HG03460 (cell line): ENCODE results near the gene EWSR1.

Source experiments
- ATAC-seq: cut with Tn5 transposase; IDR thresholded peaks from one replicate; pipeline ENCODE4 v1.9.1; 2021; ENCODE audit not compliant: unreplicated experiment

EWSR1 gene

GRCh38 chr22:29315286-29316140, 47.4 kb downstream of the EWSR1 start, which contains the start of gene RASL10A:
Gene RASL10A (minus strand): TSS chr22:29315697. CDS start chr22:29315246, 451 bp downstream.
- ATAC-seq: no peak

DNA sequence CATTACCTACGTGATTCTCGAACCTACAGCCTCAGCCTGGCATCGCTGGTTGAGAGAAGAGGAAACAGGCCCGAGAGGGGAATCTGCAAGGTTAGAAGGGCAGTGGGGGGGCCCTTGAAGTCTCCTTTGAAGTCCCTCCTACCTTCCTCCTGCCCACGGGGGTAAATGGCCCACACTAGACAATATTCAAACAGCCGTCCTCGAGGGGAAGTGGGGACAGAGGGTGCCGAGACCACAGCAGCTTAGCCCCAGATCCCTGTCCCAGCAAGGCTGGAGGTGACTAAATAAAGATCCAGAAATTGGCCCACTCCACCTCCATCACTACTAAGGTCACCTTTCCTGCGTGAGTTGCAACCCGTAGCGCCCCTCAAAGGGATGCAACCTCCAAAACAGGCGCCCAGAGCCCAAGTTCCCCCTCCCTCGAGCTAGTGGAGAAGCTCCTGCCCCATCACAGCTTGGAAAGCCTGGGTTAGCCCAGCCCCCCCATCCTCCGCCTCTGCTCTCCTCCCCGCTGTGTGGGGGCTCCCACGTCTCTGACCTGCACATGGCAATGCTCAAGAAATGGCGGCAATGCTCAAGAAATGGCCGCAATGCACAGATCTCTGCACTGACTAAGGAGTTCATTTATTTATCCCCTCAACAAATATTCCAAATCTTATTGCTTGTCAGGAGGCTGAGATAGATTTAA, 48.2 kb downstream of the EWSR1 start:
- no peak for ATAC-seq

- ATAC-seq: no peak
Observed at GRCh38 chr22:29317827-29318454, 49.9 kb downstream of the EWSR1 start.

GRCh38 chr22:29319072-29319471, 51.0 kb downstream of the EWSR1 start:
- ATAC-seq: no peak

- no peak for ATAC-seq
Observed at GRCh38 chr22:29320546-29320945, 52.5 kb downstream of the EWSR1 start.

GRCh38 chr22:29323641-29324040, 55.6 kb downstream of the EWSR1 start:
- ATAC-seq: no peak

DNA sequence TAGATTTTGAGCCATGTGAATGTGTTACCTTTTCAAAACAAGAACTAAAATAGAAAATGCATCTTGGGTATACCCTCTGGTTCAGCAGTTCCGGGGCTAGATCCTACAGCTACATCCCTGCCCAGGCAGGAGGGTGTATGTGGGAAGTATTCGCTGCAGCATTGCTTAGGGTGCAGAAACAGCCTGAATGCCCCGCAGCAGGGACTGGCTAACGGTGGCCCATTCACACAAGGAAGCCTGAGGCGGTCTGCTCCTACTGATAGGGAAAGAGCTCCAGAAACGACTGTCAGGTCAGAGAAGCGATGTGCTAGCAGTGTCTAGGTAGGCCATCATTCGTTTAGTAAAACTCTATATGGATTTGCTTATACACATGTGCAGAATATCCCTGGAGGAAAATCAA, 57.3 kb downstream of the EWSR1 start:
- no peak for ATAC-seq

GRCh38 chr22:29325785-29326315, 57.8 kb downstream of the EWSR1 start:
- no peak for ATAC-seq

DNA sequence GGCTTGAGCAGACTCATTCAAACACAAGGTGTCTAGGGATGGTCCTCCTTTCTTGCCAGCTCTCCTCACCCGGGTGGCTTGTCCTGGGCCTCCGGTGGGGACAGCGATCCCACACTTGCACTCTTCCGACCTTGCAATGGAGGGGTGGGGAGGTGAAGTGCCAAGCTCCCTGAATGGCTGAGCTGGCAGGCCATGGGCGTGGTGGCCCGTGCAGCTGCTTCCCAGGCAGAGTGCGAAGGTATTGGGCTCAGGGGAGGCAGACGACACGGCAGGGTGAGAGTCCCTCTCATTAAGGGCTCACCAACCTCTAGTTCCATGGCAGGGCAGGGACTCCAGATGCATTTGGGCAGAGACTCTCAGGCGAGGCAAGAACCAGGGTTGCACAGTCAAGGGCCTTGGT, 58.4 kb downstream of the EWSR1 start:
- ATAC-seq: no peak

- ATAC-seq: no peak
Observed at GRCh38 chr22:29327089-29327764, 59.2 kb downstream of the EWSR1 start.

DNA sequence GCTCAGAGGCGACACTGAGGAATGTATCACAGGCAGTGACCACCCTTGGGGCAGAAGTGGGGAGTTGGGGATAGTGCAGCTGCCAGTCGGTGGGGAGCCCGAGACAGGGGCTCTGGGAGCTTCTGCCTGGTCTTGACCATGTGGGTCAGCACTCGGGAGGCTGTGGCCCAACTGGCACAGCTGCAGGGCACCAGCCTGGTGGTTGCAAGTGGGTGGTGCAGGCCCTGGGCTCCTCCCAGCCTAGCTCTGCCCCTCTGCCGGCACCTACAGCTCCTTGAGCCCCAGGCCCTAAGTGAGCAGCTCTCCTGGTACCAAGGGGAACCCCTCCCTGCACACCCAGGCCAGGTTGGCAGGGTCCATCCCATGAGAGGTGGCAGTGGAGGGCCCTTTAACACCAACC, 60.0 kb downstream of the EWSR1 start:
- ATAC-seq: no peak

DNA sequence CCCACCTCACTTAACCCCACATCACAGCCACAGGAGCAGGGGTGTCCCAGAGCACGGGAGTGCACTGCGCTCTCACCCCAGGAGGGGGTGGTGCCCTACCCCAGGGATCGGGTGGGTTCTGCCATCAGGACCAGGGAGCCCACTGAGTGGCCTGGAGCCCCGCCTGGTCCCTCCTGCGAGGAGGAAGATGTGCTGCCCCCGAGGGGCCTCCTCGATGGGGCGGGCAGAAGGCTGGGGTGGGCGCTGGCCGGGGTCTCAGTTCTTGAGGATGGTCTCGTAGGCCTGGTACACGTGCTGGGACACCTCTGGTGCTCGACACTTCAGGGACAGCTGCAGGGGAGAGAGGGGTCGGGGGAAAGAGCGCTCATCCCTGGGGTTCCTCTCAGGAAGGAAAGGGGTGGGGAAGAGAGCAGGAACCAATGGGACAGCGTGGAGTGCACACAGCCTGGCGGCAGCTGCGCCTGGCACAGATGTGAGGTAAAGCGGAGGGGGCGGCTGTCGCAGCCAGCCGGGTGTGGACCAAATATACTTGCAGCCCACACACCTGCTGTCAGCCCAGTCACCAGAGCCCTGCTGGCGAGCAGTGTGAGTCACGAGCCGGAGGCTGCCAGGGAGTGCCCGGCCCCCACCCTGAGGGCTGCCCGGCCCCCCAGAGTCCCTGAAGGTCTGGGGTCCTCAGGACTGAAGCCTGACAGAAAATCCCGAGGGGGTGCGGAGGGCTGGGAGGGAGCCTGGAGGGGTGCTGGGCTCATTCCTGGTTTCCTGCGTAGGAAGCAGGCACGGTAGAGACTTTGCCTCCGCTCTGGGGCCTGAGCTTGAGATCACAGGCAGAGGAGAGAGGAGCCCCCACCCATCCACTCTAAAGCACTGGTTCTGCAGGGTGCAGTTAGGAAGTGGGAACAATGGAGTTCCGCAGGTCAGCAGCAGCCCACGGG, 60.8 kb downstream of the EWSR1 start:
- no peak for ATAC-seq

DNA sequence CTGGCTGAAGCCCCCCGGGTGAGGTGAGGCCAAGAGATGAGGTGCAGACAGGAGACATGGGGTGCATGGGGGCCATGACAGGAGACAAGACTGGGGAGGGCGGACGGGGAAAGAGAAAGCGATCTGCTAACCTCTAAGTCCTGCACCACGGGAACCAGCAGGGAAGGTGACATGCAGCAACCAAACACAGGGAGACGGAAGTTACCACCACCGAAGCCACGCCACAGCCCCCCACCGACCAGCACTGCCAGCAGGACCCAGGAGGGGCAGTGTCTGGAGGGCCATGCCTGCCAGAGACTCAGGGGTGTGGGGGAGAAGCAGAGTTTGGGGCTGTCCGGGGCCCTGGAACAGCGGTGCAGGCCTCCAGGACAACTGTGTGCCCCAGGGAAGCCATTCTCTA, 61.5 kb downstream of the EWSR1 start:
- no peak for ATAC-seq

DNA sequence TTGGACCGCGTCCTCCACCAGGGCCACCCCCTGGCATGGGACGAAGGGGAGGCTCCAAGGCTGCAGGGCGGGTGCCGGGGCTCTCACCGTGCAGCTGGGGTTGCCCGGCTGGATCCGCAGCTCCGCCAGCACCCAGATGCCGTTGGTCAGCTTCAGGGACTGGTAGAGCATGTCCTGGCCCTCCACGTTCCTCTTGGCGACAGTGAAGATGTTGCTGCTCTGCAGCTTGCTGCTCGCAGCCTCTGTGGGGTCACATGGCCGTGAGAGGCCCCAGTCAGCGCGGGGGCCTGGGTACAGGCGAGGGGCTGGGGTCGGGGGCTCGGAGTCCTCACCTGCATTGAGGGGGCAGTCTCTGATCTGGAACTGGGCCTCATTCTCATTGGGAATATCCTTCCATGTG, 62.2 kb downstream of the EWSR1 start:
- no peak for ATAC-seq

GRCh38 chr22:29330753-29331152, 62.7 kb downstream of the EWSR1 start:
- no peak for ATAC-seq

DNA sequence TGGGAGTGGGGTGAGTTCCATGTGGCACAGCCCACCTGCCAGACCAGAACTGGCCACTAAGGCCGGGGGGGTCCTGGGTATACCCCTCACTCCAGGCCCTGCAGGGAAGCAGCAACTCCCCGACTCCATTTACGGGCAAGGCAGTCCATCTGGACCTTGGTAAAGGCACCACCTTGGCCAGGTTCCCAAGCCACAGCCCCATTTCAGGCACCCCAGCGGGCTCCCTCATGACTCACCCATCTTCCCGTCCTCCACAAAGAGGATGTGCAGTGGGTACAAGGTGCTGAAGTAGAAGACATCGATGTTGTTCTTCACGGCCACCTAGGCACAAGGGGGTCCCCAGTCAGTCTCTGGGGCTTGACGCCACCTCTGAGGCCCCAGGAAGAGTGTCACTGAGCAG, 63.1 kb downstream of the EWSR1 start:
- no peak for ATAC-seq

DNA sequence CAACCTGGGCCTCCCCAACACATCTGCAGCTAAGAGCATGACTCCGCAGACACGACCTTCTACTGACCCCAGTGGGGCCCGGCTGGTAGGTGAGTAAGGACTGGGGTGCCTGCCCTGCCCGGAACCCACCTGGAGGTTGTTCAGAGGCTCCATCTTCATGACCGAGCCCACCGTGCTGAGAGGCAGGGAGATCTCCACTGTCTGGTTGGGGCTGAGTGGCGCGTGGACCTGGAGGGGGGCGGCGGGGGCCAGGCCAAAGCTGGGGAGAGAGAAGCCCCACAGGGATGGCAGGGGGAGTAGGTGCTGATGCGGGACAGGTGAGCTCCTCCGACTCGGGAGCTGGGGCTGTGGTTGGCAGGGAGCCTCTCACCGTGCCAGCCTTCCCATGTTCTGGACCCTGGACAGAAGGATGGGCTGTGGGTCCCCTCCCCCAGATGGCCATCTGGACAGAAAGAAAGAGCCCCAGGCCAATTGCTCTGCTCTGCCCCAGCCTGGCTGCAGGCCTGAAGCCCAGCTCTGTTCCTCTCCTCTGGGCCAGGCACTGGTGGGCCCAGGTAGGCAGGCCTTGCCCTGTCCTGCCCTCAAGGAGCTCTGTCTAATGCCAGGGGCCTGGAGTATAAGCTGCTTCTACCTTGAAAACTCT, 63.7 kb downstream of the EWSR1 start:
- no peak for ATAC-seq

DNA sequence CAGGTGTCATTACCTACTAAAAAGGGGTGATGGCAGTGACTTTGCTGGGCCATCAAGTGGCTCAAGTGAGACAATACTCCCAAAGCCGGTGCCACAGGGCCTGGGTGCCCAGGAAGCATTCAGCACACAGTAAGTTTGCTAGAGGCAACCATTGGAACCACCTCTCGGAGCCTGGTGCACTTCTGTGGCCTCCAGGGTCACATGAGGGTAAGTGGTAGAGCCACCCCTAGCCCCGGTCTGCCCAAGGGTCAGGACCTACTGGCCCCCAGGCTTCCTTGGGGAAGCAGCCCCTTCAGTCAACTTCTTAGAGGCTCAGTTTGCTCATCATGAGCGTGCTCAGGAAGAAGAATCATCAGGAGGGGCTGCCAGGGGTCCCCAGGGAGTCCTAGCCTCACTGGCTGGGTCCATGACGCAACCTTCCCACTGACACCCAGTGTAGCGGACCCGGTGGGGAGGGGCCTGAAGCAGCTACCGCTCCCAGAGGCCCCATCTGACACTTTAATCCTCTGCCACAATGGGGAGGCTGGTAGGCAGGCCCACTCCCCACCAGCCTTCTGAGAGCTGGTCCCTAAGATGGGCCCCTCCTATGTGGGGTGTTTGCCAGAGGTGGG, 64.9 kb downstream of the EWSR1 start:
- ATAC-seq: no peak

DNA sequence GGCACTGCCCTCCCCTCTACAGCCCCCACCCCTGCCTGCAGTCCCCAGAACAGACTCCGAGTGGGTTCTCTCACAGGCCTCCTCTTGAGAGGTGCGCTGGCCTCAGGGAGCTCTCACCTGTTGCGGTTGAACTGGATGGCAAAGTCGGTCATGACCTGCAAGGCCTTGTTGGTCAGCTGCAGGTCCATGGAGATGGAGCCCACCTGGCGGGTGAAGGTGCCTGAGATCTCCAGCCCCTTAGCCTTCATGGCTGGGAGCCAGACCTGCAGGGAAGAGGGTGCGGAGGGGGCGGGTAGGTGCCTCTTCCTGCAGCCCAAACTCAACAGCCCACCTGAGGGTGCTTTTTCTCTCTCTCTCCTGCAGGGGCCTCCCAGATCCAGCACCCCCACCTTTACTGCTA, 66.1 kb downstream of the EWSR1 start:
- ATAC-seq: no peak
